HepG2 (cell line): ENCODE results near the gene CYP11A1.

Experiments used
- HIVEP1 ChIP-seq: sonication (generic); formaldehyde crosslinking; IDR thresholded peaks from 2 replicates; pipeline ENCODE4 v1.4.0; 2020; ENCODE audit warnings: mild to moderate bottlenecking, missing genetic modification reagents
- PBX3 ChIP-seq: sonication (generic); formaldehyde crosslinking; IDR thresholded peaks from 2 replicates; pipeline ENCODE4 v1.8.1; 2023; ENCODE audit warnings: missing genetic modification reagents, inconsistent platforms, borderline replicate concordance
- PHF5A ChIP-seq: IDR thresholded peaks from one replicate; pipeline ENCODE4 v1.6.1; 2018; ENCODE audit warnings: low read depth, missing genetic modification reagents; ENCODE audit not compliant: unreplicated experiment

GRCh38 chr15:74330861-74331408, 36.5 kb downstream of the CYP11A1 start:
- TF ChIP-seq PBX3 (CRISPR knock-in tag) (no peak), HIVEP1 (CRISPR knock-in tag) (no peak), PHF5A (CRISPR knock-in tag) (no peak)
